ENCODE results near the gene NDUFV2. TPM values are rescaled to one million over a fixed set of nuclear protein-coding genes. Genes with fewer than 3 reads are reported as not detected.

The NDUFV2 gene
- total and polyA plus RNA-seq, 8 donors, result 69.4 to 283 (median 218) TPM

DNA sequence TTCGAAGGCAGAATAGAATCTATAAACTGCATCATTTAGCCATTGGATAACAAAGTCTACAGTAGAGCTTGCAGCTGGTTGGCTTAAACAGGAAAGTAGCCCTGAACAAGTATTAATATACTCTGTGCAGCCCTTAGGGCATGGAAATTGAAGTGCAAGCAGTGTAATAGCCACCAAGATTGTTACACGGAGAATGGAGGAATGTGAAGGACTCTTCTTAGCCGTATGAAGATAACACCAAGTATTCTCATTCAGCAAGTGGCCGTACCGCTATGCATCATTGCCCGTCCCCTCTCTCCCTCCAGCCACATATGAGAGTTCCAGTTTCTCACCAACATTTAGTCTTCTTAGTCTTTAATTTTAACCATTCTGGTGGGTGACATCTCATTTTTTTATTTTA, 74.5 kb downstream of the NDUFV2 start:
- peaks cover 14 to 86% (median 52%) of the 10 kb centered on the region in 4 donors for H3K4me1 ChIP-seq
- 82 to 97% (median 89%) methylated on average over 6 of the region's 6 CpGs for WGBS, 5 donors
- no peak overlapping the region for H3K27ac ChIP-seq
- TF ChIP-seq, protein P1, sequence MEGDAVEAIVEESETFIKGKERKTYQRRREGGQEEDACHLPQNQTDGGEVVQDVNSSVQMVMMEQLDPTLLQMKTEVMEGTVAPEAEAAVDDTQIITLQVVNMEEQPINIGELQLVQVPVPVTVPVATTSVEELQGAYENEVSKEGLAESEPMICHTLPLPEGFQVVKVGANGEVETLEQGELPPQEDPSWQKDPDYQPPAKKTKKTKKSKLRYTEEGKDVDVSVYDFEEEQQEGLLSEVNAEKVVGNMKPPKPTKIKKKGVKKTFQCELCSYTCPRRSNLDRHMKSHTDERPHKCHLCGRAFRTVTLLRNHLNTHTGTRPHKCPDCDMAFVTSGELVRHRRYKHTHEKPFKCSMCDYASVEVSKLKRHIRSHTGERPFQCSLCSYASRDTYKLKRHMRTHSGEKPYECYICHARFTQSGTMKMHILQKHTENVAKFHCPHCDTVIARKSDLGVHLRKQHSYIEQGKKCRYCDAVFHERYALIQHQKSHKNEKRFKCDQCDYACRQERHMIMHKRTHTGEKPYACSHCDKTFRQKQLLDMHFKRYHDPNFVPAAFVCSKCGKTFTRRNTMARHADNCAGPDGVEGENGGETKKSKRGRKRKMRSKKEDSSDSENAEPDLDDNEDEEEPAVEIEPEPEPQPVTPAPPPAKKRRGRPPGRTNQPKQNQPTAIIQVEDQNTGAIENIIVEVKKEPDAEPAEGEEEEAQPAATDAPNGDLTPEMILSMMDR (IDR thresholded peaks at IDR 0.05), result no peak
- TF ChIP-seq POLR2A (IDR thresholded peaks at IDR 0.05) (no peak), EP300 (IDR thresholded peaks at IDR 0.05) (no peak), POLR2AphosphoS5 (IDR thresholded peaks at IDR 0.05) (no peak)
- intact Hi-C loops (cut with DNase I; ENCODE audit: low total_unique reads), result no loop called here
- no peaks in the 10 kb centered on the region for H3K9me3 ChIP-seq
- DNase-seq, result no peak
- H3K27me3 ChIP-seq, result no peaks in the 10 kb centered on the region
- H3K4me3 ChIP-seq, result no peak overlapping the region
- H3K36me3 ChIP-seq, result no peaks in the 10 kb centered on the region

DNA sequence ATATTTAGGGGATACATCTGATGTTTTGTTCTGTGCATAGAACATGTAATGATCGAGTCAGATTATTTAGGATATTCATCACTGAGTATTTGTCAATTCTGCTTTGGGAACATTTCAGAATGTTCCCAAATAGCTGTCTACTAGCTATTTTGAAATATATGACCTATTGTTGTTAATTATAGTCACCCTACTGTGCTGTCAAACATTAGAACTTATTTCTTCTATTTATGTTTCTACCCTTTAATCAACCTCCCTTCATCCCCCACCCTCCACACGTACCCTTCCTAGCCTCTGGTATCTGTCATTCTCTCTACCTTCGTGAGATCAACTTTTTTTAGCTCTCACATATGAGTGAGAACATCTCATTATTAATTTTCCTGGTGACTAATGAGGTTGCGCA, 75.0 kb downstream of the NDUFV2 start:
- H3K9me3 ChIP-seq, result no peaks in the 10 kb centered on the region

DNA sequence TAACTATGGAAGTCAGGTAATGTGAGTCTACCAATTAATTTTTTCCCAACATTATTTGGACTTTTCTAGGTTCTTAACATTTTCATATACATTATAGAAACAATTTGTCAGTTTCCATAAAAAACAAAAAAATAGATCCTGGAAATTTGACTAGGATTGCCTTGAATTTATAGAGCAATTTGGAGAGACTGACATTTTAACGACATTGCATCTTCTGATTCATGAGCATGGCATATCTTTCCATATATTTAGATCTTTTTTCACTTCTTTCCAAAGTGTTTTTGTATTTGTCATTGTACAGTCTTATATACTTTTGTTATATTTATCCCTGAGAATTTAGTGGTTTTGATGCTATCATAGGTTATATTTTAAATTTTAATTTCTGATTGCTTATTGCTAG, 76.1 kb downstream of the NDUFV2 start:
- DNase-seq, result no peak
- H3K4me3 ChIP-seq, result no peak overlapping the region
- no peaks in the 10 kb centered on the region for H3K27me3 ChIP-seq
- WGBS, 5 donors, result 95 to 100% (median 96%) methylated on average over 1 of the region's 1 CpG
- H3K36me3 ChIP-seq, result peaks cover 0 to 14% (median 6%) of the 10 kb centered on the region in 4 donors
- intact Hi-C loops (cut with DNase I; ENCODE audit: low total_unique reads), result no loop called here
- H3K9me3 ChIP-seq, result no peaks in the 10 kb centered on the region
- no peak overlapping the region for H3K27ac ChIP-seq
- TF ChIP-seq, protein P1 (IDR thresholded peaks at IDR 0.05), result no peak
- TF ChIP-seq POLR2AphosphoS5 (IDR thresholded peaks at IDR 0.05) (no peak), EP300 (IDR thresholded peaks at IDR 0.05) (no peak)
- peaks cover 6 to 71% (median 39%) of the 10 kb centered on the region in 4 donors for H3K4me1 ChIP-seq

More for the DNA sequence above, 75.0 kb downstream of the NDUFV2 start:
- TF ChIP-seq POLR2A (IDR thresholded peaks at IDR 0.05), result no peak
- H3K27me3 ChIP-seq, result no peaks in the 10 kb centered on the region
- H3K27ac ChIP-seq, result no peak overlapping the region
- H3K4me1 ChIP-seq, result peaks cover 14 to 82% (median 49%) of the 10 kb centered on the region in 4 donors
- peaks cover 0 to 3% (median 1%) of the 10 kb centered on the region in 4 donors for H3K36me3 ChIP-seq
- 81 to 89% (median 85%) methylated on average over 4 of the region's 4 CpGs for WGBS, 5 donors
- intact Hi-C loops (cut with DNase I; ENCODE audit: low total_unique reads), result no loop called here
- no peak for DNase-seq
- no peak overlapping the region for H3K4me3 ChIP-seq

DNA sequence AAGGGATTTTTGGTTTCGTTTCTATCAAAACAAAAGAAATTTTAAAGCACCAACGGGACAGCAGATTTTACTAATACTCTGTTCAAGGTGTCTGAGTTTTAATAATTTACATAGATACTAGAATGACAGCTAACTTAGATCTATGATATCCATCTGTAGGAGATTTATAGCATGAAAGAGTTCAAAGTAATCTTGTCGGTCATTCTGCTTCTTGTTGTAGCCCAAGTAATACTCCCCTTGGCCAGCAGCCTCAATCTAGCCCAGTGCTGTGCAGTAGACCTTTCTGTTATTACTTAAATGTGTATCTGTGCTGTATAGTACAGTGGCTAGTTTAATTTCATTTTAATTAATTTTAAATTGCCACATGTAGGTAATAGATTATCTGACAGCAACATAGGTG, 78.8 kb downstream of the NDUFV2 start:
- Histone ChIP-seq H3K27me3 (no peaks in the 10 kb centered on the region), H3K4me1 (peaks cover 0 to 61% (median 30%) of the 10 kb centered on the region in 4 donors), H3K9me3 (no peaks in the 10 kb centered on the region), H3K4me3 (no peak overlapping the region), H3K36me3 (peaks cover 0 to 24% (median 14%) of the 10 kb centered on the region in 4 donors), H3K27ac (no peak overlapping the region)
- TF ChIP-seq POLR2AphosphoS5 (IDR thresholded peaks at IDR 0.05) (no peak), POLR2A (IDR thresholded peaks at IDR 0.05) (no peak), EP300 (IDR thresholded peaks at IDR 0.05) (no peak)
- TF ChIP-seq, protein P1 (IDR thresholded peaks at IDR 0.05), result no peak
- intact Hi-C loops (cut with DNase I; ENCODE audit: low total_unique reads), result no loop called here
- no peak for DNase-seq
- 76 to 88% (median 87%) methylated on average over 3 of the region's 3 CpGs for WGBS, 5 donors

DNA sequence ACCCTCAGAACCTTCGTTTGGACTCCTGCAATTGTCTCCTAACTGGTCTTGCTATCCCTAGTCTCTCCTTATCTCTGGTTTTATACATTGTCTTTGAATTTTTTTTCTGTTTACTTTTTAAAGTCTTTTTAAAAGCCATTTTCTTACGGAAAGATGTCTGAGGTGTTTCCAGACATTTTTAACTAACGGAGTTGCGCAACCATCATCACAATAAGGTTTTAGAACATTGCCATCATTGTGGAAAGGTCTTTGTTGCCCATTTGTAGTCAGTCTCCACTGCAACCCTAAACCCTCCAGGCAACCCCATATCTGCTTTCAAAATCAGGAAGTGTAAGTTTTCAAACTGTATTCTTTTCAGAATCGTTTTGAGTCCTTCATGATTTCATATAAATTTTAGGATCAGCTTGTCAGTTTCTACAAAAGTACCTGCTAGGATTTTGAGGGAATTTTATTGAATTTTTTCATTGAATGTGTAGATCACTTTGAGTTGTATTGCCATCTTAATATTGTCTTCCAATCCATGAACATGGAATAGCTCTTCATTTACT, 80.4 kb downstream of the NDUFV2 start:
- H3K36me3 ChIP-seq, result peaks cover 0 to 29% (median 18%) of the 10 kb centered on the region in 4 donors
- H3K4me1 ChIP-seq, result peaks cover 0 to 45% (median 21%) of the 10 kb centered on the region in 4 donors
- no peaks in the 10 kb centered on the region for H3K27me3 ChIP-seq
- no peak for DNase-seq
- no peaks in the 10 kb centered on the region for H3K9me3 ChIP-seq
- TF ChIP-seq POLR2AphosphoS5 (IDR thresholded peaks at IDR 0.05), result no peak
- TF ChIP-seq POLR2A (IDR thresholded peaks at IDR 0.05), result no peak
- 75 to 85% (median 77%) methylated on average over 5 of the region's 5 CpGs for WGBS, 5 donors
- no peak overlapping the region for H3K27ac ChIP-seq
- intact Hi-C loops (cut with DNase I; ENCODE audit: low total_unique reads), result no loop called here
- no peak overlapping the region for H3K4me3 ChIP-seq

Other genes starting within 250 kb of the NDUFV2 start
- gene ANKRD12, start 34.1 kb downstream of the NDUFV2 start, total RNA-seq, result 10 to 100 TPM; 19.1 to 54.5 (median 49.6) TPM
- gene ANKRD12, start 34.1 kb downstream of the NDUFV2 start, polyA plus RNA-seq, result 10 to 100 TPM in 2 of 3 donors, 1 to 10 TPM in 1; 10.0 to 85.5 (median 14.0) TPM
- gene TWSG1, start 232.1 kb downstream of the NDUFV2 start, total RNA-seq, result 10 to 100 TPM in 4 of 5 donors, 1 to 10 TPM in 1; 9.3 to 76.0 (median 31.2) TPM
- 10 to 100 TPM in 1 of 3 donors, 1 to 10 TPM in 2; 8.2 to 16.2 (median 8.3) TPM for gene TWSG1, start 232.1 kb downstream of the NDUFV2 start, polyA plus RNA-seq

All from stomach (tissue), 9 donors.